ENCODE measurements around the gene FBXL16. TPM values are rescaled to one million over a fixed set of nuclear protein-coding genes. Genes with fewer than 3 reads are reported as not detected.
"Not testable (repeated sequence)": the region's sequence is repeated elsewhere in the genome, so short reads cannot be mapped to it uniquely, and the experiment has no call there.

FBXL16 gene
- total RNA-seq, 1 donor from 2014 or later, result 3.9 TPM

DNA sequence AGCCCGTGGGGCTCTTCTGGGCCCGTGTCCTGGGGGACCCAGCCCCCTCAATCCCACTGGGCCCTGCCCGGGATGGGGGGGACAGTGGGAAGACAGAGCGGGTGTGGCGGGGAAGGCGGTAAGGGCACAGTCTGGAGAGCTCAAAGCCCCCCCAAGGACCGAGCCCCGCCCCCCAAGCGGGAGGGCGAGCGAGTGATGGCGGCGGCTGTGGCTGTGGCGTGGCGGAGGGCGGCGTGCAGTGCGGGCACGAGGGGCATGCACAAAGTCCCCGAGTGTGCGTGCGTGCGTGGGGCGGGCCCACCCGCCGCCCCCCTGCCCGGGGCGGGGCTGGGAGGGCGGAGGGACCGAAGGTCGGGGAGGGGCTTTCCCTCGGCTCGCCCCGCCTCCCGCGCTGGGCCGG, 11.8 kb downstream of the FBXL16 start:
- Mint-ChIP-seq H3K27me3 (peaks cover 52% of the 10 kb centered on the region), H3K4me3 (no peak overlapping the region), H3K36me3 (no peaks in the 10 kb centered on the region), H3K9me3 (no peaks in the 10 kb centered on the region), H3K4me1 (ENCODE audit: unreplicated experiment) (peaks cover 3% of the 10 kb centered on the region), H3K27ac (no peak overlapping the region)
- no peak for DNase-seq (ENCODE audit: extremely low spot score, unreplicated experiment)
- TF ChIP-seq, protein P1, sequence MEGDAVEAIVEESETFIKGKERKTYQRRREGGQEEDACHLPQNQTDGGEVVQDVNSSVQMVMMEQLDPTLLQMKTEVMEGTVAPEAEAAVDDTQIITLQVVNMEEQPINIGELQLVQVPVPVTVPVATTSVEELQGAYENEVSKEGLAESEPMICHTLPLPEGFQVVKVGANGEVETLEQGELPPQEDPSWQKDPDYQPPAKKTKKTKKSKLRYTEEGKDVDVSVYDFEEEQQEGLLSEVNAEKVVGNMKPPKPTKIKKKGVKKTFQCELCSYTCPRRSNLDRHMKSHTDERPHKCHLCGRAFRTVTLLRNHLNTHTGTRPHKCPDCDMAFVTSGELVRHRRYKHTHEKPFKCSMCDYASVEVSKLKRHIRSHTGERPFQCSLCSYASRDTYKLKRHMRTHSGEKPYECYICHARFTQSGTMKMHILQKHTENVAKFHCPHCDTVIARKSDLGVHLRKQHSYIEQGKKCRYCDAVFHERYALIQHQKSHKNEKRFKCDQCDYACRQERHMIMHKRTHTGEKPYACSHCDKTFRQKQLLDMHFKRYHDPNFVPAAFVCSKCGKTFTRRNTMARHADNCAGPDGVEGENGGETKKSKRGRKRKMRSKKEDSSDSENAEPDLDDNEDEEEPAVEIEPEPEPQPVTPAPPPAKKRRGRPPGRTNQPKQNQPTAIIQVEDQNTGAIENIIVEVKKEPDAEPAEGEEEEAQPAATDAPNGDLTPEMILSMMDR (conservative IDR thresholded peaks at IDR 0.05), result no peak

DNA sequence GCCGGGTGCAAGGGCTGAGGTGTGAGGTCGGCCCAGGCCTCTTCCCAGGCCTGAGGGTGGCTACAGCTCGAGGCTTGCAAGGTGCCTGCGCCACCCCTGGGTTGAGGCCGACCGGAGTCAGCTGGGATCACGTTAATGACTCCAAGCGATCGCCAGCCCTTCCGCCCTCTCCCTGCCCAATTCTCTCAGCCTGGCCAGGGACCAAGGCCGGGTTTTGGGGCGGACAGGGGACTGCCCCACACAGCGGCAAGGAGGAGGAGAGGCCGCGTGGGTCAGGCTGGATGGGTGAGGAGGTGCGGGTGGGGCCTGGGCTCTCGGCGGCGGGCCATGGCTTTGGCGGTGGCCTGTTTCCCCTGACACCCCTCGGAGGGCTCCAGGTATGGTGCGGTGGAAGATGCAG, 12.2 kb downstream of the FBXL16 start:
- Mint-ChIP-seq H3K4me1 (ENCODE audit: unreplicated experiment) (peaks cover 4% of the 10 kb centered on the region), H3K36me3 (no peaks in the 10 kb centered on the region), H3K4me3 (no peak overlapping the region), H3K27ac (no peak overlapping the region), H3K9me3 (no peaks in the 10 kb centered on the region), H3K27me3 (peaks cover 50% of the 10 kb centered on the region)
- no peak for DNase-seq (ENCODE audit: extremely low spot score, unreplicated experiment)
- TF ChIP-seq, protein P1 (conservative IDR thresholded peaks at IDR 0.05), result no peak

DNA sequence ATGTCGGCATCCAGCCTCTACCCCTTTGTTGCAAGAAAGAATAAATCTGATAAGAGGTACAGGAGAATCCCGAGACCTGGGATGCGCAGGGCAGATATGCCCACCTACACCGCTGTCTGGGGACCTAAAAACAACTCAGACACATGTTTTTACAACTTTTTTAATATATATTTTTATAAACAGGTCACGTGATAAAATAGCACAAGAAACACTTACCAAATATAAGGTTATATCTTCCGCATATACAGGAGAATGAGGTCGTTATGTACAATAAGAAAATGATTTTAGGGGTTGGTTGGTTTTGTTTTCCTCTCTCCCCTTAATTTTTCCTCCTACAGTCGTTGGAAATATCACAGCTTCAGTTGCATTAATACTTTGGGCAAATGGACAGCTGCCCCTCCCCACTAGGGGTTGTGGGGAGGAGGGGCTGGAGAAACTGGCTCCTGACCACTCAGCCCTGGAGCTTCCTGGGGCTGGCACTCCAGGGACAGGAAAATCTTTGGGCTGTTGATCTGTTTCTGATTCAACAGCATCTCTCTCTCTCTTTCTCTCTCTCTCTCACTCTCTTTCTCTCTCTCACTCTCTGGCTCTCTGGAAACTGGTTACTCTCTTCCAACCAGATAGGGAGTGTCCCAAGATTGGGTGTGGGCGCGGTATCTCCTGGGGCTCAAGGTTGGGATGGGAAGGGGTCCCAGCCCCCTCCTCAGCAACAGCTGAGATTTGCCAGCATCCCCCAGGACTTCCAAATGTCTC, 13.1 kb downstream of the FBXL16 start:
- peak overlapping the region; percentile 69 for H3K4me3 Mint-ChIP-seq
- TF ChIP-seq, protein P1 (conservative IDR thresholded peaks at IDR 0.05), result no peak
- no peak for DNase-seq (ENCODE audit: extremely low spot score, unreplicated experiment)
- no peaks in the 10 kb centered on the region for H3K9me3 Mint-ChIP-seq
- peaks cover 45% of the 10 kb centered on the region for H3K27me3 Mint-ChIP-seq
- no peaks in the 10 kb centered on the region for H3K36me3 Mint-ChIP-seq
- H3K27ac Mint-ChIP-seq, result no peak overlapping the region
- H3K4me1 Mint-ChIP-seq (ENCODE audit: unreplicated experiment), result peaks cover 4% of the 10 kb centered on the region

DNA sequence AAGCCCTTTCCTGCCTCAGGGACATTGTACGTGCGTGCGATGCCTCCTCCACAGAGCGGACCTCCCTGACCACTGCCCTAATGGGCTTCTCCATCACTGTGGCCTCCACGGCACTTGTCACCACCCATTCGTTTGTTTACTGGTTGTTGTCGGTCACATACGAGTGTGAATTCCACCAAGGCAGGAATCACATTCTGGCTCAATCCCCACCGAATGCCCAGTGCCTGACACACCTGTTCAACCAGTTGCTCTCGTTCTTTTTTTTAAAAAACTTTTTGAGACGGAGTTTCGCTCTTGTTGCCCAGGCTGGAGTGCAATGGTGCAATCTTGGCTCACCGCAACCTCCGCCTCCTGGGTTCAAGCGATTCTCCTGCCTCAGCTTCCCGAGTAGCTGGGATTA, 14.4 kb downstream of the FBXL16 start:
- Mint-ChIP-seq H3K27me3 (peaks cover 33% of the 10 kb centered on the region), H3K27ac (peak overlapping the region; percentile 91), H3K4me3 (peak overlapping the region; percentile 91)
- not testable (repeated sequence) for DNase-seq (ENCODE audit: extremely low spot score, unreplicated experiment); H3K4me1 Mint-ChIP-seq (ENCODE audit: unreplicated experiment); H3K9me3 Mint-ChIP-seq; H3K36me3 Mint-ChIP-seq

DNA sequence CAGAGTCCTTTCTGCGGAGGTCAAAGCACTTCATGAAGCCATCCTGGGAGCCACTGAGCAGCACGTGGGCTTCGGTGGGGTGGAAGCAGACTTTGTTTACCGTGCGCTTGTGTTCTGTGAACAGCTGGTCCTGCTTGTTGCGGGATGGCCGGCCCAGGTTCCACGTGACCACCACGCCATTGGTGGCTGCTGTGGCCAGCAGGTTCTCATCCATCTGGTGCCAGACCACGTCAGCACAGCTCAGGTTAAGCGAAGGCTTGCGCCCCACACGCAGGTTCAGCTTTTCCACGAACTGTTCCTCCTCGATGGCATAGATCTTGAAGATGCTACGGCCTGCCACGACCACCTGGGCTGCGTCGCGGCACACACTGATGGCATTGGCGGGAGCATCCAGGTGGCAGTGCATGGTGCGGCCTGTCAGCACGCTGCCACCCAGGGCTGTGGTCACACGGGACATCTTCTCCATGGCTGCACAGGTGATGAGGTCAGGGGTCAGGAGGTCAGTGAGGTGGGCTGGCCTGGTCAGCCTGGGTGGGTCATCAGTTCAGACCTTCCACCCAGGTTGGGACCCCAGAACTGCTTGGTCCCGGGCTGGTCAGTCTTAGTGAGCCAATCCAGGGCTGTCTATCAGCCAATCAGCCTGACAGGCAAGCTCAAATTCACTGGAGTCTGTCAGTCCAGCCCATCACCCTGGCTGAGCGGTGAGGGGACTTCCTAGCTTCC, 16.3 kb downstream of the FBXL16 start:
- no peak for DNase-seq (ENCODE audit: extremely low spot score, unreplicated experiment)
- Mint-ChIP-seq H3K9me3 (no peaks in the 10 kb centered on the region), H3K27ac (no peak overlapping the region), H3K36me3 (no peaks in the 10 kb centered on the region), H3K4me1 (ENCODE audit: unreplicated experiment) (peaks cover 4% of the 10 kb centered on the region), H3K4me3 (peak overlapping the region; percentile 91), H3K27me3 (peaks cover 21% of the 10 kb centered on the region)
- TF ChIP-seq, protein P1 (conservative IDR thresholded peaks at IDR 0.05), result no peak

DNA sequence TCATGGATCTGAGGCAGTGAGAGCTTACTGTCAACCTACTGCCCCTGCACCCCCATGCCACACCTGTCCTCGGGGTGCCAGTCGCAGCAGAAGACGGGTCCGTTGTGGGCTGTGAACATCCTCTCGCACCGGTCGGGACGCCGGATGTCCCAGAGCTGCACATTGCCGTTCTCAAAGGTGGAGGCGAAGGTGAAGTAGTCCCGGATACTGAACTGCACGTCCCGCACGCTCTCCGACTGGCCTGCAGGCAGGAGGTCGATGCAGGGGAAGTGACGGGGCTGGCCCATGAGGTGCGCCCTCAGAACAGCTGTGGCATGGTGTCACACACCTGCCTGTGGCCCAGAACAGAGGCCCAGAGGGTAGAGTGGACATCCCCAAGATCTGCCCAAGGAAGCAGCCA, 18.1 kb downstream of the FBXL16 start:
- no peaks in the 10 kb centered on the region for H3K9me3 Mint-ChIP-seq
- peaks cover 2% of the 10 kb centered on the region for H3K36me3 Mint-ChIP-seq
- TF ChIP-seq, protein P1 (conservative IDR thresholded peaks at IDR 0.05), result no peak
- peaks cover 6% of the 10 kb centered on the region for H3K4me1 Mint-ChIP-seq (ENCODE audit: unreplicated experiment)
- no peak overlapping the region for H3K27ac Mint-ChIP-seq
- no peak overlapping the region for H3K4me3 Mint-ChIP-seq
- DNase-seq (ENCODE audit: extremely low spot score, unreplicated experiment), result no peak
- H3K27me3 Mint-ChIP-seq, result peaks cover 7% of the 10 kb centered on the region
